ENCODE measurements around the gene GTF2A1. TPM values are rescaled to one million over a fixed set of nuclear protein-coding genes. Genes with fewer than 3 reads are reported as not detected.

GTF2A1 gene
- total RNA-seq, 1 experiment from 2014 or later, result 54.3 TPM

- H3K27me3 ChIP-seq (replicated peaks; ENCODE audit: insufficient read depth, low read depth, low read length, poor library complexity), result no peaks in the 10 kb centered on the region
- H3K4me1 ChIP-seq (ENCODE audit: insufficient read depth, low read length, poor library complexity, severe bottlenecking), result no peaks in the 10 kb centered on the region
- BruUV-seq (replicated peaks), result no TSS peak
- no peak for TF ChIP-seq EZH2 (IDR thresholded peaks at IDR 0.05; ENCODE audit: borderline replicate concordance, low read depth, low read length, poor library complexity, severe bottlenecking)
- TF ChIP-seq, protein P1, sequence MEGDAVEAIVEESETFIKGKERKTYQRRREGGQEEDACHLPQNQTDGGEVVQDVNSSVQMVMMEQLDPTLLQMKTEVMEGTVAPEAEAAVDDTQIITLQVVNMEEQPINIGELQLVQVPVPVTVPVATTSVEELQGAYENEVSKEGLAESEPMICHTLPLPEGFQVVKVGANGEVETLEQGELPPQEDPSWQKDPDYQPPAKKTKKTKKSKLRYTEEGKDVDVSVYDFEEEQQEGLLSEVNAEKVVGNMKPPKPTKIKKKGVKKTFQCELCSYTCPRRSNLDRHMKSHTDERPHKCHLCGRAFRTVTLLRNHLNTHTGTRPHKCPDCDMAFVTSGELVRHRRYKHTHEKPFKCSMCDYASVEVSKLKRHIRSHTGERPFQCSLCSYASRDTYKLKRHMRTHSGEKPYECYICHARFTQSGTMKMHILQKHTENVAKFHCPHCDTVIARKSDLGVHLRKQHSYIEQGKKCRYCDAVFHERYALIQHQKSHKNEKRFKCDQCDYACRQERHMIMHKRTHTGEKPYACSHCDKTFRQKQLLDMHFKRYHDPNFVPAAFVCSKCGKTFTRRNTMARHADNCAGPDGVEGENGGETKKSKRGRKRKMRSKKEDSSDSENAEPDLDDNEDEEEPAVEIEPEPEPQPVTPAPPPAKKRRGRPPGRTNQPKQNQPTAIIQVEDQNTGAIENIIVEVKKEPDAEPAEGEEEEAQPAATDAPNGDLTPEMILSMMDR (conservative IDR thresholded peaks at IDR 0.05; ENCODE audit: low read depth, low read length), result no peak
- no peaks in the 10 kb centered on the region for H3K9me3 ChIP-seq (ENCODE audit: low read depth, low read length, poor library complexity, severe bottlenecking)
- H3K36me3 ChIP-seq (ENCODE audit: insufficient read depth, low read length, poor library complexity, severe bottlenecking), result no peaks in the 10 kb centered on the region
- DNase-seq (ENCODE audit: low spot score), result no peak
- intact Hi-C loops (cut with micrococcal nuclease; ENCODE audit: unreplicated experiment), result no loop called here
- no peak overlapping the region for H3K4me3 ChIP-seq (ENCODE audit: low read depth, low read length, poor library complexity, severe bottlenecking)
- CTCF ChIA-PET, result no interaction called here
- H3K27ac ChIP-seq (ENCODE audit: low read depth, low read length, poor library complexity, severe bottlenecking), result no peak overlapping the region
- POLR2A ChIA-PET (ENCODE audit: low non-redundant PET), result no interaction called here
These were observed 57.8 kb downstream of the GTF2A1 start for GRCh38 chr14:81162941-81163340.

DNA sequence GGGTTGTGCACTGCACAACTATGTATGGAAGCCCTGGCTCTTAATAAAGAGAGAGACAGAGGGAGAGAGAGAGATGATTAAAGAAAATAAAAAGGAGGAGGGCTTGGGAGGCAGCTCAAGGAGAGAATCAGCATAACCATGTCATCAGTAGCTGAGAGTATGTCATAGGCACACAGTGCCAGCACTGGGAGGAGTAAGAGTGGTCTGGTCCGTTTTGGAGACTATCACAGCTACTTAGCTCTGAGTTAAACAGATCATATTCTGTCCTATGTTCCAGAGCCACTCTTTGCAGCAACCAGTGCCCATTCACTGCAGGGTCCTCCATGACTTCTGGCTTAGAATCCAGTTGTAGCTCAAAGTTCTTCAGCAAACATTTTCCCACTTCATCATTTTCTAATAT lies 59.0 kb downstream of the GTF2A1 start:
- TF ChIP-seq, protein P1 (conservative IDR thresholded peaks at IDR 0.05; ENCODE audit: low read depth, low read length), result no peak
- no peak for TF ChIP-seq EZH2 (IDR thresholded peaks at IDR 0.05; ENCODE audit: borderline replicate concordance, low read depth, low read length, poor library complexity, severe bottlenecking)
- ChIA-PET CTCF (no interaction called here), POLR2A (ENCODE audit: low non-redundant PET) (no interaction called here)
- BruUV-seq (replicated peaks), result no TSS peak
- no peaks in the 10 kb centered on the region for H3K9me3 ChIP-seq (ENCODE audit: low read depth, low read length, poor library complexity, severe bottlenecking)
- H3K27me3 ChIP-seq (replicated peaks; ENCODE audit: insufficient read depth, low read depth, low read length, poor library complexity), result no peaks in the 10 kb centered on the region
- no peak overlapping the region for H3K27ac ChIP-seq (ENCODE audit: low read depth, low read length, poor library complexity, severe bottlenecking)
- intact Hi-C loops (cut with micrococcal nuclease; ENCODE audit: unreplicated experiment), result no loop called here
- H3K4me3 ChIP-seq (ENCODE audit: low read depth, low read length, poor library complexity, severe bottlenecking), result no peak overlapping the region
- H3K4me1 ChIP-seq (ENCODE audit: insufficient read depth, low read length, poor library complexity, severe bottlenecking), result no peaks in the 10 kb centered on the region
- DNase-seq (ENCODE audit: low spot score), result no peak
- no peaks in the 10 kb centered on the region for H3K36me3 ChIP-seq (ENCODE audit: insufficient read depth, low read length, poor library complexity, severe bottlenecking)

- no TSS peak for BruUV-seq (replicated peaks)
- no peak overlapping the region for H3K27ac ChIP-seq (ENCODE audit: low read depth, low read length, poor library complexity, severe bottlenecking)
- POLR2A ChIA-PET (ENCODE audit: low non-redundant PET), result no interaction called here
- no peaks in the 10 kb centered on the region for H3K27me3 ChIP-seq (replicated peaks; ENCODE audit: insufficient read depth, low read depth, low read length, poor library complexity)
- TF ChIP-seq, protein P1 (conservative IDR thresholded peaks at IDR 0.05; ENCODE audit: low read depth, low read length), result no peak
- TF ChIP-seq EZH2 (IDR thresholded peaks at IDR 0.05; ENCODE audit: borderline replicate concordance, low read depth, low read length, poor library complexity, severe bottlenecking), result no peak
- H3K4me1 ChIP-seq (ENCODE audit: insufficient read depth, low read length, poor library complexity, severe bottlenecking), result no peaks in the 10 kb centered on the region
- CTCF ChIA-PET, result interaction anchor here (0.5 kb wide), 1 partner anchor 39 kb away, joined by 3 read pairs; no protein-coding TSS in a partner anchor
- intact Hi-C loops (cut with micrococcal nuclease; ENCODE audit: unreplicated experiment), result no loop called here
- H3K36me3 ChIP-seq (ENCODE audit: insufficient read depth, low read length, poor library complexity, severe bottlenecking), result no peaks in the 10 kb centered on the region
- no peaks in the 10 kb centered on the region for H3K9me3 ChIP-seq (ENCODE audit: low read depth, low read length, poor library complexity, severe bottlenecking)
- no peak for DNase-seq (ENCODE audit: low spot score)
- no peak overlapping the region for H3K4me3 ChIP-seq (ENCODE audit: low read depth, low read length, poor library complexity, severe bottlenecking)
These were observed 59.7 kb downstream of the GTF2A1 start for GRCh38 chr14:81161088-81161487.
